Endothelial cell of umbilical vein (primary cell): ENCODE data around the gene CD200.

Experiments
- CTCF ChIP-seq, 2 donors: IDR thresholded peaks; 1 replicate in 1 of 2; 2 replicates in 1 of 2; pipeline ENCODE4 v1.5.1; 2011; ENCODE audit warnings: low read length in 2 of 2, mild to moderate bottlenecking in 2 of 2, moderate library complexity in 2 of 2, control low read depth in 1 of 2, inconsistent platforms in 1 of 2, low read depth in 1 of 2; ENCODE audit not compliant: insufficient read depth in 1 of 2; ENCODE audit errors: extremely low read depth in 1 of 2
- EZH2 ChIP-seq: IDR thresholded peaks from 2 replicates; pipeline ENCODE4 v1.6.1; 2012; ENCODE audit warnings: borderline replicate concordance, low read depth, mild to moderate bottlenecking, moderate library complexity, low read length, inconsistent platforms; ENCODE audit not compliant: severe bottlenecking
- FOS ChIP-seq: IDR thresholded peaks from 2 replicates; pipeline ENCODE4 v1.6.1; 2011; ENCODE audit warnings: mild to moderate bottlenecking, low read length, moderate library complexity, borderline replicate concordance; ENCODE audit not compliant: insufficient read depth
- GATA2 ChIP-seq: IDR thresholded peaks from 2 replicates; pipeline ENCODE4 v1.7.0; 2011; ENCODE audit warnings: low read depth, mild to moderate bottlenecking, moderate library complexity, mixed read lengths, low read length; ENCODE audit not compliant: insufficient read length, insufficient read depth
- JUN ChIP-seq: IDR thresholded peaks from 2 replicates; pipeline ENCODE4 v1.6.1; 2011; ENCODE audit warnings: borderline replicate concordance, low read depth; ENCODE audit not compliant: insufficient read length, insufficient read depth
- MAX ChIP-seq: IDR thresholded peaks from 2 replicates; pipeline ENCODE4 v1.6.1; 2011; ENCODE audit not compliant: insufficient read depth, insufficient read length
- MYC ChIP-seq: IDR thresholded peaks from one replicate; pipeline ENCODE4 v1.6.1; 2011; ENCODE audit warnings: mild to moderate bottlenecking, low read depth, low read length
- POLR2A ChIP-seq: IDR thresholded peaks from 2 replicates; pipeline ENCODE4 v1.6.1; 2012; ENCODE audit warnings: low read depth, mild to moderate bottlenecking, control low read depth, low read length
- POLR2AphosphoS5 ChIP-seq: IDR thresholded peaks from 2 replicates; pipeline ENCODE4 v1.6.1; 2012; ENCODE audit warnings: low read depth, mild to moderate bottlenecking, control low read depth, low read length, moderate library complexity; ENCODE audit not compliant: insufficient read depth

GRCh38 chr3:112397556-112397955 is 64.6 kb downstream of the CD200 start:
- TF ChIP-seq CTCF (IDR thresholded peaks at IDR 0.05; ENCODE audit: extremely low read depth in 1 of 2, insufficient read depth in 1 of 2, low read depth in 1 of 2, low read length in 2 of 2) (no peak), POLR2A (no peak), EZH2 (no peak), FOS (no peak), POLR2AphosphoS5 (no peak), GATA2 (no peak), MAX (no peak), JUN (no peak), MYC (no peak)
